ENCODE measurements around the gene CST8.

CST8 gene

DNA sequence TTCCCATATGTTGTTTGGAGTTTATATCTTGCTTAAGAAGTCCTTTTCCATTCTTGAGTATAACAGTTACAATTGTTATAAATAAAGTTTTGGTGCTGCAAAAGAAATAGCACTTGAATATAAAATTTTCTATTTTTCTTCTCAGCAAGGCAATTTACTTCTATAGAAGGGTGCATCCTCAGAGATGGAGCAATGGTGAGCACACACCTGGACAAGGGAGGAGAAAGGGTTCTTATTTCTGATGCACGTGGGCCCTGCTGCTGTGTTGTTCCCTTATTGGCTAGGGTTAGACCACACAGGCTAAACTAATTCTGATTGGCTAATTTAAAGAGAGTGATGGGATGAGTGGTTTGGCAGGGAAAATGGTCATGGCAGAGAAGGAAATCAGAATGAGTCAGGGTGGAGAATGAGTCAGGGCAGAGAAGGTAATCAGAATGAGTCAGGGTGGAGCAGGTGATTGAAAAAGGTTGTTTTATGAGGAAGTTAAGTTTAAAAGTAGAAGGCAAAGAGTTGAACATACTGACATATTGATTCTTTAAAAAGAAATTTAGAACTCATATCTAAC is 38.0 kb downstream of the CST8 start:
- DNase-seq = no peak
- H3K36me3 ChIP-seq (replicated peaks) = no peaks in the 10 kb centered on the region
- no peak overlapping the region for H3K27ac ChIP-seq
- TF ChIP-seq, protein P1, sequence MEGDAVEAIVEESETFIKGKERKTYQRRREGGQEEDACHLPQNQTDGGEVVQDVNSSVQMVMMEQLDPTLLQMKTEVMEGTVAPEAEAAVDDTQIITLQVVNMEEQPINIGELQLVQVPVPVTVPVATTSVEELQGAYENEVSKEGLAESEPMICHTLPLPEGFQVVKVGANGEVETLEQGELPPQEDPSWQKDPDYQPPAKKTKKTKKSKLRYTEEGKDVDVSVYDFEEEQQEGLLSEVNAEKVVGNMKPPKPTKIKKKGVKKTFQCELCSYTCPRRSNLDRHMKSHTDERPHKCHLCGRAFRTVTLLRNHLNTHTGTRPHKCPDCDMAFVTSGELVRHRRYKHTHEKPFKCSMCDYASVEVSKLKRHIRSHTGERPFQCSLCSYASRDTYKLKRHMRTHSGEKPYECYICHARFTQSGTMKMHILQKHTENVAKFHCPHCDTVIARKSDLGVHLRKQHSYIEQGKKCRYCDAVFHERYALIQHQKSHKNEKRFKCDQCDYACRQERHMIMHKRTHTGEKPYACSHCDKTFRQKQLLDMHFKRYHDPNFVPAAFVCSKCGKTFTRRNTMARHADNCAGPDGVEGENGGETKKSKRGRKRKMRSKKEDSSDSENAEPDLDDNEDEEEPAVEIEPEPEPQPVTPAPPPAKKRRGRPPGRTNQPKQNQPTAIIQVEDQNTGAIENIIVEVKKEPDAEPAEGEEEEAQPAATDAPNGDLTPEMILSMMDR (IDR thresholded peaks at IDR 0.05; ENCODE audit: low read depth, low read length, missing control alignments) = no peak
- H3K27me3 ChIP-seq (replicated peaks) = no peaks in the 10 kb centered on the region
- H3K4me3 ChIP-seq (ENCODE audit: low read depth, low read length) = no peak overlapping the region
- in situ Hi-C loops (cut with HindIII; ENCODE audit: low pct_ligation_motif_present, low sequenced_read_pairs) = no loop called here

DNA sequence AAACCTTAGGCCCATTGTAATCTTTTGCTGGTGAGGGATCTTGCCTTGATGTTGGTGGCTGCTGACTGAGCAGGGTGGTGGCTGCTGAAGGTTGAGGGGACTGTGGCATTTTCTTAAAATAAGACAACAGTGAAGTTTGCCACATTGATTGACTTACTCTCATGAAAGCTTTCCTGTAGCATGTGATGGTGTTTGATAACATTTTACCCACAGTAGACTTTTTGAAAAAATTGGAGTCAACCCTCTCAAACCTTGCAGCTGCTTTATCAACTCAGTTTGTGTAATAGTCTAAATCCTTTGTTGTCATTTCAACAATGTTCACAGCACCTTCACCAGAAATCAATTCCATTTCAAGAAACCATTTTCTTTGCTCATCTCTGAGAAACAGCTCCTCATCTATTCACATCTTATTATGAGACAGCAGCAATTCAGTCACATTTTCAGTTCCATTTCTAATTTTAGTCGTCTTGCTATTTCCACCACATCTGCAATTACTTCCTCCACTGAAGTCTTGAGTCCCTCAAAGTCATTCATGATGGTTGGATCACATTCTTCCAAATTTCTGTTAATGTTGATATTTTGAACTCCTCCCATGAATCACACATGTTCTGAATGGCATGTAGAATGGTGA is 40.1 kb downstream of the CST8 start:
- no peak overlapping the region for H3K4me3 ChIP-seq (ENCODE audit: low read depth, low read length)
- no peaks in the 10 kb centered on the region for H3K27me3 ChIP-seq (replicated peaks)
- TF ChIP-seq, protein P1 (IDR thresholded peaks at IDR 0.05; ENCODE audit: low read depth, low read length, missing control alignments) = no peak
- H3K36me3 ChIP-seq (replicated peaks) = no peaks in the 10 kb centered on the region
- H3K27ac ChIP-seq = no peak overlapping the region
- in situ Hi-C loops (cut with HindIII; ENCODE audit: low pct_ligation_motif_present, low sequenced_read_pairs) = no loop called here
- no peak for DNase-seq

DNA sequence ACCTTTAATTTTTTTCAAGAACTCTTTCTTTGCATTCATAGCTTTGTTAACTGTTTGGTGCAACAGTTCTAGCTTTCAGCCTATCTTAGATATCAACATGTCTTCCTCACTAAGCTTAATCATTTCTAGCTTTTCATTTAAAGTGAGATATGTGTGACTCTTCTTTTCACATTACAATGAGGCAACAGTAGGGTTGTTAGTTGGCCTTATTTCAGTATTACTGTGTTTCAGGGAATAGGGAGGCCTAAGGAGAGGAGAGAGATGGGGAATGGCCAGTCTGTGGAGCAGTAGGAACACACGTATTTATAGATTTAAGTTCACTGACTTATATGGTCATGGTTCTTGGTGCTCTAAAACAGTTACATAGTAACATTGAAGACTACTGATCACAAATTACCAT is 41.6 kb downstream of the CST8 start:
- in situ Hi-C loops (cut with HindIII; ENCODE audit: low pct_ligation_motif_present, low sequenced_read_pairs) = no loop called here
- Histone ChIP-seq H3K27ac (no peak overlapping the region), H3K36me3 (replicated peaks) (no peaks in the 10 kb centered on the region), H3K4me3 (ENCODE audit: low read depth, low read length) (no peak overlapping the region), H3K27me3 (replicated peaks) (no peaks in the 10 kb centered on the region)
- TF ChIP-seq, protein P1 (IDR thresholded peaks at IDR 0.05; ENCODE audit: low read depth, low read length, missing control alignments) = no peak
- no peak for DNase-seq

DNA sequence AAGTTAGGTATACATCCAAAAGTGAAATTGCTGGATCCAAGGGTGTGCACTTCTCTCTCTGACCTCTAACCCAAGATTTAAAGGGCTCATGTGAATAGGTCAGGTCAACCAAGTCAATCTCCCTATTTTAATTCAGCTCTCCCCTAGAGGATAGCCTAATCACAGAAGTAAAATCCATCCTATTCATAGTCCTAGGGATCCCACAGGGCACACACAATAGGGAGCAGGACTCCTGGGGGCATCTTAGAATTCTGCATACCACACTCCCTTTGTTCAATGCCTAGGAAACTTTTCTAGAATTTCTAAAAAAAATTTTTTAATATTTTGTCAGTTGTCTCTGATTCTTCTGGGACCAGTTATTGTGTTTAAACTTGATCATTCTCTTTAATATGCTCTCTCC is 42.2 kb downstream of the CST8 start:
- Histone ChIP-seq H3K36me3 (replicated peaks) (no peaks in the 10 kb centered on the region), H3K27me3 (replicated peaks) (no peaks in the 10 kb centered on the region), H3K4me3 (ENCODE audit: low read depth, low read length) (no peak overlapping the region), H3K27ac (no peak overlapping the region)
- in situ Hi-C loops (cut with HindIII; ENCODE audit: low pct_ligation_motif_present, low sequenced_read_pairs) = no loop called here
- no peak for DNase-seq
- TF ChIP-seq, protein P1 (IDR thresholded peaks at IDR 0.05; ENCODE audit: low read depth, low read length, missing control alignments) = no peak

DNA sequence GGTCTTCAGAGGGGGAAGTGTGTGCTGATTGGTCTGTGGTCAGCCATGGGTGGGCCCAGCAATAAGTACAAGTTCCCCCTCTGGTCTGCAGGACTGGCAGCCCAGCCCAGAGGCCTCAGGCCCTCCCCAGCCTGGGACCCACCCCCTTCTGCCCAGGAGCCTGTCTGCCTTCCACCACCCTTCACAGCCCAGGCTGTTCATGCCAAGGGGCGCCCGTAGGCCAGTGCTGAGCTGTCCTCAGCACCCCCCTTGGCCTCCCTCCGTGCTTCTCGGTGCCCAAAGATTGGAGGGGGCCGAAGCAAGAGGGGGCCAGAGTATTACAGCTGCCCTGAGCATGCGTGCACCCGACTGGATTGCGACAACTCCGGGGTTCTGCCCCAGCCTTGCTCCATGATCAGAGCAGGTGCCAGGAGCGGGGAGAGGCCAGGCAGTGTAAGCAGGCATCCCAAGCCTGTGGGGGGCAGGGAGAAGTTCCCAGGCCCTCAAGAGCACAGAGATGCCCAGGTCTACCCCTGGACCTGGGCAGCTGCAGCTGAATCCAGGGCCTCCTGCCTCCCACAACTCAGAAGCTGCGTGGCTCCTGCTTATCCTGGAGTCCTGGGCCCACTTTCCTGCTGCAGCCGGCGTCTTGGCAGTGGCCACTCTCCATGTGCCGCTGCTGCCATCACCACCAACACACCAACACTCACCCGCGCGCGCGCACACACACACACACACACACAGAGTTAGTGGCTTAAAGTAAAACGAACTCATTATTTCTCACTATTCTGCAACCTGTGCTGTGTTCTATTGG is 44.1 kb downstream of the CST8 start:
- H3K27ac ChIP-seq = no peak overlapping the region
- no peak overlapping the region for H3K4me3 ChIP-seq (ENCODE audit: low read depth, low read length)
- no peak for DNase-seq
- in situ Hi-C loops (cut with HindIII; ENCODE audit: low pct_ligation_motif_present, low sequenced_read_pairs) = no loop called here
- TF ChIP-seq, protein P1 (IDR thresholded peaks at IDR 0.05; ENCODE audit: low read depth, low read length, missing control alignments) = no peak
- H3K36me3 ChIP-seq (replicated peaks) = no peaks in the 10 kb centered on the region
- H3K27me3 ChIP-seq (replicated peaks) = no peaks in the 10 kb centered on the region

Data from brain microvascular endothelial cell (primary cell).